KOPT-K1 (cell line): ENCODE results near the gene RNF31.

ENCODE experiments used
- H3K27ac ChIP-seq: fragments of 200-600 bp; sonication (generic); 2 replicates; pipeline ENCODE4 v1.5.1; 2016; ENCODE audit warnings: antibody characterized with exemption, mild to moderate bottlenecking, low read depth, low read length; ENCODE audit not compliant: poor library complexity, severe bottlenecking
- H3K36me3 ChIP-seq: fragments of 200-600 bp; sonication (generic); 2 replicates; pipeline ENCODE4 v1.5.1; 2017; ENCODE audit warnings: antibody characterized with exemption, mild to moderate bottlenecking, low read length, moderate library complexity; ENCODE audit not compliant: insufficient read depth
- H3K9me3 ChIP-seq: fragments of 200-600 bp; sonication (generic); 2 replicates; pipeline ENCODE4 v1.5.1; 2017; ENCODE audit warnings: antibody characterized with exemption, low read length, mild to moderate bottlenecking; ENCODE audit not compliant: insufficient read depth, poor library complexity, severe bottlenecking

RNF31 gene

GRCh38 chr14:24204163-24205146 is 57.2 kb downstream of the RNF31 start:
- peaks cover 19% of the 10 kb centered on the region for H3K9me3 ChIP-seq
- no peak overlapping the region for H3K27ac ChIP-seq
- H3K36me3 ChIP-seq: peaks cover 84% of the 10 kb centered on the region

- H3K9me3 ChIP-seq: peaks cover 17% of the 10 kb centered on the region
- peaks cover 95% of the 10 kb centered on the region for H3K36me3 ChIP-seq
- H3K27ac ChIP-seq: no peak overlapping the region
These were observed 59.2 kb downstream of the RNF31 start for GRCh38 chr14:24206260-24207103.

- no peak overlapping the region for H3K27ac ChIP-seq
- H3K9me3 ChIP-seq: peaks cover 12% of the 10 kb centered on the region
- peaks cover 93% of the 10 kb centered on the region for H3K36me3 ChIP-seq
These were observed 59.8 kb downstream of the RNF31 start for GRCh38 chr14:24207104-24207551.

GRCh38 chr14:24207625-24208024 is 60.3 kb downstream of the RNF31 start:
- peaks cover 88% of the 10 kb centered on the region for H3K36me3 ChIP-seq
- peaks cover 7% of the 10 kb centered on the region for H3K9me3 ChIP-seq
- no peak overlapping the region for H3K27ac ChIP-seq
